GM19025 (cell line): ENCODE measurements around the gene CLEC16A.
"Not testable (repeated sequence)": the region's sequence is repeated elsewhere in the genome, so short reads cannot be mapped to it uniquely, and the experiment has no call there.

Experiments
- ATAC-seq: cut with Tn5 transposase; IDR thresholded peaks from one replicate; pipeline ENCODE4 v1.9.1; 2021; ENCODE audit warnings: mild to moderate bottlenecking, low read depth, moderate library complexity; ENCODE audit not compliant: unreplicated experiment

The CLEC16A gene

GRCh38 chr16:10923146-10923649 is 21.2 kb upstream of the CLEC16A start:
- ATAC-seq: no peak

GRCh38 chr16:10923650-10924214 is 20.6 kb upstream of the CLEC16A start:
- ATAC-seq: no peak

- ATAC-seq: not testable (repeated sequence)
Measured at GRCh38 chr16:10925285-10925684, 19.1 kb upstream of the CLEC16A start.

GRCh38 chr16:10926094-10926493 is 18.3 kb upstream of the CLEC16A start:
- no peak for ATAC-seq

- ATAC-seq: no peak
Measured at GRCh38 chr16:10926867-10927266, 17.5 kb upstream of the CLEC16A start.

- ATAC-seq: no peak
Measured at GRCh38 chr16:10927497-10928112, 16.8 kb upstream of the CLEC16A start.

- ATAC-seq: not testable (repeated sequence)
Measured at GRCh38 chr16:10929097-10929496, 15.3 kb upstream of the CLEC16A start.

GRCh38 chr16:10929853-10930754 is 14.3 kb upstream of the CLEC16A start:
- ATAC-seq: no peak

GRCh38 chr16:10930755-10931093 is 13.6 kb upstream of the CLEC16A start:
- ATAC-seq: no peak

GRCh38 chr16:10931134-10931533 is 13.2 kb upstream of the CLEC16A start:
- ATAC-seq: no peak

- ATAC-seq: no peak
Measured at GRCh38 chr16:10931977-10932632, 12.3 kb upstream of the CLEC16A start.

GRCh38 chr16:10932959-10933710 is 11.2 kb upstream of the CLEC16A start:
- ATAC-seq: no peak

- ATAC-seq: no peak
Measured at GRCh38 chr16:10933865-10934264, 10.5 kb upstream of the CLEC16A start.

GRCh38 chr16:10934325-10935107 is 9.8 kb upstream of the CLEC16A start:
- no peak for ATAC-seq

GRCh38 chr16:10935226-10935915 is 9.0 kb upstream of the CLEC16A start:
- ATAC-seq: no peak

- no peak for ATAC-seq
Measured at GRCh38 chr16:10936272-10936984, 7.9 kb upstream of the CLEC16A start.

GRCh38 chr16:10937068-10937859 is 7.1 kb upstream of the CLEC16A start:
- no peak for ATAC-seq
